GM18867 (cell line): Measurements from ENCODE around the gene TGOLN2.

Experiments used
- ATAC-seq: cut with Tn5 transposase; IDR thresholded peaks from one replicate; pipeline ENCODE4 v1.9.1; 2021; ENCODE audit warnings: mild to moderate bottlenecking, moderate library complexity; ENCODE audit not compliant: unreplicated experiment

The TGOLN2 gene

GRCh38 chr2:85269959-85270358 is 57.8 kb downstream of the TGOLN2 start:
- ATAC-seq: no peak
